ENCODE data around the gene CPLANE1. TPM values are rescaled to one million over a fixed set of nuclear protein-coding genes. Genes with fewer than 3 reads are reported as not detected.
A peak's percentile ranks its signal among the peaks of the same experiment; 100 is the strongest.

Gene CPLANE1
- total RNA-seq, 1 experiment from 2014 or later: 21.9 TPM

DNA sequence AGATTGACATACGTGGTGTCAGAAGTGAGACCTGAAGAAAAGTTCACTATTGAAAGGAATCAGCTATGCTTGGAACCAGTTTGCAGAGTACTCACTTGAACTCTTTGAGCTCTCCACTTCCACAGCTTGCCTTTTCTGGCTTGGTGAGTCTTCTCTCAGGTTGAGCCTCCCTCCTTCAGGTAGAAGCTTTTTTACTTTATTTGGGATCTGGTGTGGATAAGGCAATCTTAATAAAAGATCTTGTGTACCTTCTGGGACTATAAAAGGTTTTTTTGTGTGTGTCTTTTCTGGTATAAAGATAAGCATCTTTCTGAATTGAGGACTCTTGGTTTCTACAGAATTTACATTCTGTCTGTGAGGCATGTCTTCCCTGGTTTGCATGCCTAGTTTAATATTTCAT is 5.4 kb upstream of the CPLANE1 start:
- Histone ChIP-seq H3K9me3 (ENCODE audit: low read depth, low read length, poor library complexity, severe bottlenecking) (no peaks in the 10 kb centered on the region), H3K4me1 (ENCODE audit: insufficient read depth, low read length, poor library complexity, severe bottlenecking) (no peaks in the 10 kb centered on the region), H3K27me3 (replicated peaks; ENCODE audit: insufficient read depth, low read depth, low read length, poor library complexity) (no peaks in the 10 kb centered on the region), H3K27ac (ENCODE audit: low read depth, low read length, poor library complexity, severe bottlenecking) (no peak overlapping the region), H3K36me3 (ENCODE audit: insufficient read depth, low read length, poor library complexity, severe bottlenecking) (no peaks in the 10 kb centered on the region), H3K4me3 (ENCODE audit: low read depth, low read length, poor library complexity, severe bottlenecking) (no peak overlapping the region)
- ChIA-PET POLR2A (ENCODE audit: low non-redundant PET) (no interaction called here), CTCF (no interaction called here)
- no peak for DNase-seq (ENCODE audit: low spot score)
- BruUV-seq (replicated peaks): no TSS peak
- TF ChIP-seq CTCF (conservative IDR thresholded peaks at IDR 0.05; ENCODE audit: low read depth, low read length) (no peak), EZH2 (IDR thresholded peaks at IDR 0.05; ENCODE audit: borderline replicate concordance, low read depth, low read length, poor library complexity, severe bottlenecking) (no peak)
- intact Hi-C loops (cut with micrococcal nuclease; ENCODE audit: unreplicated experiment): no loop called here

DNA sequence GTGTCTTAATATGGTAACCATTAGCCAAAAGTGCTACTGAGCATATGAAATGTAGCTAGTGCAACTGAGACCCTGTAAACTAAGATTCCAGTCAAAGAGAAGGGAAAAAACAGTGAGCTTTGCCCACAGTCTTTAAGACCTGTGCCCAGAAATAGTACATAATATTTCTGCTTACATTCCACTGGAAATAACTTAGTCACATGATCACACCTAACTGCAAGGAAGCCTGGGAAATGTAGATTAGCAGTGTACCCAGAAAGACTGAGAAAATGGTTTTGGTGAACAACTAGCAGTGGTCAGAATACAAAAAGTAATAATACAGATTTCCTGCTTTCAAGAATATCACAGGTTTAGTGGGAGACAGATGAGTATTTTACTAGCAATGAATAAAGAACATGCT is 2.5 kb upstream of the CPLANE1 start:
- Histone ChIP-seq H3K4me1 (ENCODE audit: insufficient read depth, low read length, poor library complexity, severe bottlenecking) (no peaks in the 10 kb centered on the region), H3K27me3 (replicated peaks; ENCODE audit: insufficient read depth, low read depth, low read length, poor library complexity) (no peaks in the 10 kb centered on the region), H3K27ac (ENCODE audit: low read depth, low read length, poor library complexity, severe bottlenecking) (no peak overlapping the region), H3K9me3 (ENCODE audit: low read depth, low read length, poor library complexity, severe bottlenecking) (no peaks in the 10 kb centered on the region), H3K36me3 (ENCODE audit: insufficient read depth, low read length, poor library complexity, severe bottlenecking) (no peaks in the 10 kb centered on the region), H3K4me3 (ENCODE audit: low read depth, low read length, poor library complexity, severe bottlenecking) (no peak overlapping the region)
- ChIA-PET POLR2A (ENCODE audit: low non-redundant PET) (no interaction called here), CTCF (no interaction called here)
- intact Hi-C loops (cut with micrococcal nuclease; ENCODE audit: unreplicated experiment): no loop called here
- BruUV-seq (replicated peaks): no TSS peak
- TF ChIP-seq CTCF (conservative IDR thresholded peaks at IDR 0.05; ENCODE audit: low read depth, low read length): no peak
- TF ChIP-seq EZH2 (IDR thresholded peaks at IDR 0.05; ENCODE audit: borderline replicate concordance, low read depth, low read length, poor library complexity, severe bottlenecking): no peak
- no peak for DNase-seq (ENCODE audit: low spot score)

DNA sequence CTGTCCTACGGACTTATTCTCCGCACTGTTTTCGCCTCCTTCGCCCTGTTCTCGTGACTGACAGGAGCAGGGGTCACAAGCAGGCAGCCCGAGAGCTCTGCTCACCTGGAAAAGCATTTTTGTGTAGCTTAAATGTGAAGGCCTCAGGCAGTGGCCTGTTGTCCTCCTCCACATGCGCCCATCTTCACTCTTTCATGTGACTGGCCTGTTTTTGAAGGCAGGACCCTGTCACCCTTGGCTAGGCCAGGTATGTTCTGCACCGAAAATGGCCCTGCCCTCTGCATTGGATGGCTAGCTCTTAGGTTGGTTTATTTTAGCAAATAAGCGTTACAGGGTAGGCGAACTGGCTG is 614 bp upstream of the CPLANE1 start:
- Histone ChIP-seq H3K4me1 (ENCODE audit: insufficient read depth, low read length, poor library complexity, severe bottlenecking) (no peaks in the 10 kb centered on the region), H3K27me3 (replicated peaks; ENCODE audit: insufficient read depth, low read depth, low read length, poor library complexity) (no peaks in the 10 kb centered on the region), H3K4me3 (ENCODE audit: low read depth, low read length, poor library complexity, severe bottlenecking) (peak overlapping the region; percentile 94), H3K9me3 (ENCODE audit: low read depth, low read length, poor library complexity, severe bottlenecking) (no peaks in the 10 kb centered on the region), H3K36me3 (ENCODE audit: insufficient read depth, low read length, poor library complexity, severe bottlenecking) (peaks cover 4% of the 10 kb centered on the region), H3K27ac (ENCODE audit: low read depth, low read length, poor library complexity, severe bottlenecking) (peak overlapping the region; percentile 89)
- intact Hi-C loops (cut with micrococcal nuclease; ENCODE audit: unreplicated experiment): no loop called here
- TF ChIP-seq EZH2 (IDR thresholded peaks at IDR 0.05; ENCODE audit: borderline replicate concordance, low read depth, low read length, poor library complexity, severe bottlenecking) (no peak), CTCF (conservative IDR thresholded peaks at IDR 0.05; ENCODE audit: low read depth, low read length) (no peak)
- ChIA-PET CTCF (no interaction called here), POLR2A (ENCODE audit: low non-redundant PET) (no interaction called here)
- BruUV-seq (replicated peaks): no TSS peak
- DNase-seq (ENCODE audit: low spot score): no peak
